Activated CD4-positive, alpha-beta memory T cell treated with anti-CD3 and anti-CD28 coated beads, Interleukin-2, amount 10 ng/mL, durations not matched to agents 7 days and 5 days (primary cell): ENCODE data around the gene CATSPER4. TPM values are rescaled to one million over a fixed set of nuclear protein-coding genes. Genes with fewer than 3 reads are reported as not detected.

Experiments
- CTCF ChIA-PET: fragments of 350-600 bp; sonication (Branson Sonifier 250); formaldehyde crosslinking; loops from one replicate; lab custom pipeline; 2021; ENCODE audit warnings: antibody characterized with exemption, inconsistent platforms; lab: Charles Lee
- POLR2A ChIA-PET: fragments of 350-600 bp; sonication (Branson Sonifier 250); formaldehyde crosslinking; loops from one replicate; lab custom pipeline; 2021; ENCODE audit warnings: antibody characterized with exemption; lab: Charles Lee
- DNase-seq: peaks from one replicate; pipeline ENCODE4 v3.0.0-alpha.2; 2020
- H3K27ac Mint-ChIP-seq: one replicate; pipeline ENCODE4 v1.8.0; 2021; ENCODE audit warnings: mild to moderate bottlenecking, mixed read lengths
- H3K27me3 Mint-ChIP-seq: one replicate; pipeline ENCODE4 v1.8.0; 2021; ENCODE audit warnings: mixed read lengths
- H3K36me3 Mint-ChIP-seq: one replicate; pipeline ENCODE4 v1.8.0; 2021; ENCODE audit warnings: low read depth, mixed read lengths
- H3K4me1 Mint-ChIP-seq: one replicate; pipeline ENCODE4 v1.8.0; 2021; ENCODE audit warnings: mixed read lengths
- H3K4me3 Mint-ChIP-seq: one replicate; pipeline ENCODE4 v1.8.0; 2021; ENCODE audit warnings: mild to moderate bottlenecking, mixed read lengths
- H3K9me3 Mint-ChIP-seq: one replicate; pipeline ENCODE4 v1.8.0; 2021; ENCODE audit warnings: mixed read lengths
- total RNA-seq, 2 experiments: library from RNA; stranded (reverse); gene quantifications; one replicate each; pipeline ENCODE4 v1.2.3, GENCODE V29; 2021

CATSPER4 gene
- total RNA-seq, 2 experiments from 2014 or later: not detected

GRCh38 chr1:26184086-26184485, 6.3 kb upstream of the CATSPER4 start:
- ChIA-PET POLR2A (no interaction called here), CTCF (interaction anchor here (0.6 to 0.7 kb wide), 2 partner anchors 8 to 88 kb away, joined by 3 to 4 read pairs; no protein-coding TSS in a partner anchor)

GRCh38 chr1:26184883-26185282, 5.5 kb upstream of the CATSPER4 start:
- Mint-ChIP-seq H3K4me3 (no peak overlapping the region), H3K27ac (no peak overlapping the region), H3K9me3 (no peaks in the 10 kb centered on the region), H3K36me3 (no peaks in the 10 kb centered on the region), H3K4me1 (no peaks in the 10 kb centered on the region), H3K27me3 (no peaks in the 10 kb centered on the region)
- ChIA-PET POLR2A (interaction anchor here (1.5 kb wide), 1 partner anchor 49 kb away, joined by 5 read pairs; the partner anchor contains the start of gene CEP85), CTCF (interaction anchor here (0.6 to 1.6 kb wide), 3 partner anchors 9 to 87 kb away, joined by 3 to 6 read pairs (median 4); partner anchors contain the start of gene ZNF593)
- DNase-seq: no peak

More at GRCh38 chr1:26184086-26184485, 6.3 kb upstream of the CATSPER4 start:
- no peaks in the 10 kb centered on the region for H3K36me3 Mint-ChIP-seq
- no peak overlapping the region for H3K27ac Mint-ChIP-seq
- no peaks in the 10 kb centered on the region for H3K27me3 Mint-ChIP-seq
- no peaks in the 10 kb centered on the region for H3K9me3 Mint-ChIP-seq
- H3K4me1 Mint-ChIP-seq: no peaks in the 10 kb centered on the region
- no peak overlapping the region for H3K4me3 Mint-ChIP-seq
- DNase-seq: no peak

GRCh38 chr1:26187882-26188281, 2.5 kb upstream of the CATSPER4 start:
- H3K9me3 Mint-ChIP-seq: no peaks in the 10 kb centered on the region
- no peak for DNase-seq
- H3K4me1 Mint-ChIP-seq: peaks cover 12% of the 10 kb centered on the region
- POLR2A ChIA-PET: interaction anchor here (1.0 to 2.5 kb wide), 2 partner anchors 15 to 46 kb away, joined by 4 to 11 read pairs; partner anchors contain the start of gene CEP85
- no peaks in the 10 kb centered on the region for H3K36me3 Mint-ChIP-seq
- no peak overlapping the region for H3K27ac Mint-ChIP-seq
- CTCF ChIA-PET: interaction anchor here (0.7 to 1.9 kb wide), 2 partner anchors 18 to 31 kb away, joined by 3 to 5 read pairs; partner anchors contain the start of gene ZNF593
- peaks cover 2% of the 10 kb centered on the region for H3K27me3 Mint-ChIP-seq
- no peak overlapping the region for H3K4me3 Mint-ChIP-seq

DNA sequence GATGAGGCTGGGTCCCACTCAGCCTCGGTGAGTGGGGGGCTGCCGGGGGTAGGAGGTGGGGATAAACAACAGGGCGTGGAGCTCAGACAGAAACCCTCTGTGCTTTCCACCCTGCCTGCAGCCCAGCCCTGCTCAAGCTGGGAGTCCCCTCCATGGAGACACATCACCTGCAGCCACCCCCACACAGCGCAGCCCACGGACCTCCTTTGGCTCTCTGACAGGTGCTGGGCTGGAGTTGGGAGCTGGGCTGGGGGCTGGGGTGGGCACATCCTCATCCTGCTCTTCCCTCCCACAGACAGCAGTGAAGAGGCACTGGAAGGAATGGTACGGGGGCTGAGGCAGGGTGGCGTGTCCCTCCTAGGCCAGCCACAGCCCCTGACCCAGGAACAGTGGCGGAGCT, 1.9 kb upstream of the CATSPER4 start:
- Mint-ChIP-seq H3K27ac (no peak overlapping the region), H3K27me3 (peaks cover 2% of the 10 kb centered on the region), H3K9me3 (no peaks in the 10 kb centered on the region), H3K36me3 (no peaks in the 10 kb centered on the region), H3K4me3 (no peak overlapping the region), H3K4me1 (peaks cover 16% of the 10 kb centered on the region)
- ChIA-PET POLR2A (interaction anchor here (1.0 to 2.5 kb wide), 2 partner anchors 14 to 46 kb away, joined by 4 to 11 read pairs; partner anchors contain the start of gene CEP85), CTCF (interaction anchor here (1.9 to 2.9 kb wide), 2 partner anchors 19 to 45 kb away, joined by 5 to 22 read pairs; partner anchors contain the start of genes CEP85 and ZNF593)
- no peak for DNase-seq

DNA sequence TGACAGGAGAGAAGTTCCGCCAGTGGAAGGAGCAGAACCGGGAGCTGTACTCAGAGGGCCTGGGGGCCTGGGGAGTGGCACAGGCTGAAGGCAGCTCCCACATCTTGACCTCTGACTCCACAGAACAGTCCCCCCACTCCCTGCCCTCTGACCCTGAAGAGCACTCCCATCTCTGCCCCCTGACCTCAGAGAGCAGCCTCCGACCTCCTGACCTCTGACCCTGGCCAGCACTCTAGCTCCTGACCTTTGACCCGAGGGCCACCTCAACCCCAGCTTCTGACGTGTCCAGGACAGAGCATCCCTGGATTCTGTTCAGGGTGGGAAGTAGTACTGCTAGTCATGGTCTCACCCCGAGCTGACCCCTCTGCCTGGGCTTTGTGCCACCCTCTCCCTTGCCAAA, 1.1 kb upstream of the CATSPER4 start:
- POLR2A ChIA-PET: interaction anchor here (1.5 to 2.5 kb wide), 2 partner anchors 45 to 173 kb away, joined by 3 to 11 read pairs; partner anchors contain the start of gene CEP85
- Mint-ChIP-seq H3K4me1 (peaks cover 21% of the 10 kb centered on the region), H3K4me3 (no peak overlapping the region), H3K27ac (no peak overlapping the region), H3K36me3 (no peaks in the 10 kb centered on the region), H3K27me3 (peaks cover 7% of the 10 kb centered on the region), H3K9me3 (no peaks in the 10 kb centered on the region)
- CTCF ChIA-PET: interaction anchor here (0.7 to 2.9 kb wide), 5 partner anchors 11 to 44 kb away, joined by 3 to 22 read pairs (median 5); partner anchors contain the start of genes CEP85 and ZNF593
- DNase-seq: no peak

DNA sequence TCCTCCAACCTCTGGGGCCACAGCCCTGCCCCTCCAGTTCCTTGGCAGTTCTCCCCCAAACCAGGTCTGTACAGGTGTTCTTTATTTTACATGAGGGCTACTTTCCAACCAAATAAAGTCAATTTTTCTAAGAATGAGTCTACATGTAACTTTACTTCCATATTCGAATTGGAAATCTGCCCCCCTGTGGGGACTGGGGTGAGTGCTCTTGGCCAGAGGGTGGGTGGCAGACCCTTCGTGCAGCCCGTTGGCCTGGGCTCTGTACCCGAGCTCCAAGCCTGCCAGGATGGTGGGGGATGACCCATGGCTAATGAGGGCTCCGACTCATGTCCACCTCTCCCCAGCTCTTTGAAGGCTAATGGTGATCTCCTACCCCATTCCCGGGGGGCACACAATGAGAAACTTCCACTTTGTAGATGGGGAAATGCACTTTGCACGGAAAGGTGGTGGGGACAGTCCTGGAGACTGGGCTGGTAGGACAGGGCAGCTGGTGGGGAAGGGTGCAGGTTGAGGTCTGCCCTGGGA, 589 bp upstream of the CATSPER4 start:
- Mint-ChIP-seq H3K27me3 (peaks cover 7% of the 10 kb centered on the region), H3K9me3 (no peaks in the 10 kb centered on the region), H3K4me1 (peaks cover 21% of the 10 kb centered on the region), H3K27ac (no peak overlapping the region), H3K36me3 (no peaks in the 10 kb centered on the region), H3K4me3 (no peak overlapping the region)
- ChIA-PET POLR2A (interaction anchor here (1.5 to 2.5 kb wide), 2 partner anchors 45 to 172 kb away, joined by 3 to 11 read pairs; partner anchors contain the start of gene CEP85), CTCF (interaction anchor here (0.7 to 2.9 kb wide), 4 partner anchors 11 to 44 kb away, joined by 3 to 22 read pairs (median 4); partner anchors contain the start of genes CEP85 and ZNF593)
- no peak for DNase-seq

DNA sequence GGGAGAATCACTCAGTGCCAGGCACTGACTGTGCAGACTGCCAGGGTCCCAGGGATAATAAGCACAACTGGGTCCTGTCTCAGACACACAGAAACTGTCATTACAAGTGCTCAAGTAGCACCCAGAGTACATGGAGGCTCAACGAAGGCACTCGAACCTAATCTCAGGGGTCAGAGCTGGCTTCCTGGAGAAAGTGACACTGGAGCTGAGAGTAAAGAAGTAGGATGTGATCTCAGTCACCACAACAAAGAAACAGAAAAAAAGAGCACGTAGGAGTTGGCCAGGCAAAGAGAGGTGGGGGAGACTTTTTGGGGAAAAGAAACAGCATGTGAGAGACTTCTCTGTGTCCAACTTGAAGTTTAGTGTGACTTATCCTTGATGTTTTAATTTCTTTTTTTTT, 1.3 kb downstream of the CATSPER4 start:
- CTCF ChIA-PET: interaction anchor here (0.7 to 1.4 kb wide), 3 partner anchors 22 to 135 kb away, joined by 3 to 5 read pairs (median 3); partner anchors contain the start of genes CEP85 and ZNF593
- peaks cover 21% of the 10 kb centered on the region for H3K4me1 Mint-ChIP-seq
- no peak overlapping the region for H3K27ac Mint-ChIP-seq
- H3K9me3 Mint-ChIP-seq: no peaks in the 10 kb centered on the region
- H3K27me3 Mint-ChIP-seq: peaks cover 14% of the 10 kb centered on the region
- peak; percentile 34 for DNase-seq
- no peaks in the 10 kb centered on the region for H3K36me3 Mint-ChIP-seq
- H3K4me3 Mint-ChIP-seq: no peak overlapping the region
- POLR2A ChIA-PET: interaction anchor here (1.3 kb wide), 1 partner anchor 17 kb away, joined by 3 read pairs; no protein-coding TSS in a partner anchor

- peaks cover 14% of the 10 kb centered on the region for H3K27me3 Mint-ChIP-seq
- CTCF ChIA-PET: interaction anchor here (0.7 to 1.4 kb wide), 3 partner anchors 26 to 222 kb away, joined by 3 to 5 read pairs (median 5); partner anchors contain the start of genes CEP85 and ZNF593
- POLR2A ChIA-PET: no interaction called here
Measured at GRCh38 chr1:26195805-26196204, 5.4 kb downstream of the CATSPER4 start.

DNA sequence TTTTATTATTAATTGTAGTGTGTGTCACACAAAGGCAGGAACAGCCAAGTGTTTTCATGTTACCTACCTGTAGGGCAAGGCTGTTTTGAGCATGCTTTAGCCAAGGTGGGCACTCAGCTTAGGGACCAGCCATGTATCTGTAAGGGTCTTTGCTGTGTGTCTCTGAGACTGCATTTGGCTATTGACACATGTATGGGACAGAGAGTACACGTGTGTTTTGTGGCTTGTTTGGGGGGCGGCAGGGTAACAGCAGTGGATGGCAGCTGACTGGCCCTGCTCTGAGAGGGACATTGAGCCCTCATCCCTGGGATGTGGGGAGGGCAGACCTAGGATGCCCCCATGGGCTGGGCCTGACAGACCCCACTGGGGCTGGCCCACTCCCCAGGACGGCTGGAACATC, 6.9 kb downstream of the CATSPER4 start:
- ChIA-PET POLR2A (no interaction called here), CTCF (interaction anchor here (0.6 to 1.1 kb wide), 2 partner anchors 26 to 37 kb away, joined by 3 to 5 read pairs; partner anchors contain the start of genes CEP85 and ZNF593OS)
- peaks cover 12% of the 10 kb centered on the region for H3K27me3 Mint-ChIP-seq
- H3K4me1 Mint-ChIP-seq: peaks cover 36% of the 10 kb centered on the region
- no peaks in the 10 kb centered on the region for H3K36me3 Mint-ChIP-seq
- no peak overlapping the region for H3K4me3 Mint-ChIP-seq
- no peak overlapping the region for H3K27ac Mint-ChIP-seq
- H3K9me3 Mint-ChIP-seq: no peaks in the 10 kb centered on the region
- DNase-seq: no peak

More at GRCh38 chr1:26195805-26196204, 5.4 kb downstream of the CATSPER4 start:
- H3K9me3 Mint-ChIP-seq: no peaks in the 10 kb centered on the region
- DNase-seq: no peak
- H3K4me3 Mint-ChIP-seq: no peak overlapping the region
- H3K4me1 Mint-ChIP-seq: peaks cover 32% of the 10 kb centered on the region
- H3K27ac Mint-ChIP-seq: no peak overlapping the region
- H3K36me3 Mint-ChIP-seq: no peaks in the 10 kb centered on the region

DNA sequence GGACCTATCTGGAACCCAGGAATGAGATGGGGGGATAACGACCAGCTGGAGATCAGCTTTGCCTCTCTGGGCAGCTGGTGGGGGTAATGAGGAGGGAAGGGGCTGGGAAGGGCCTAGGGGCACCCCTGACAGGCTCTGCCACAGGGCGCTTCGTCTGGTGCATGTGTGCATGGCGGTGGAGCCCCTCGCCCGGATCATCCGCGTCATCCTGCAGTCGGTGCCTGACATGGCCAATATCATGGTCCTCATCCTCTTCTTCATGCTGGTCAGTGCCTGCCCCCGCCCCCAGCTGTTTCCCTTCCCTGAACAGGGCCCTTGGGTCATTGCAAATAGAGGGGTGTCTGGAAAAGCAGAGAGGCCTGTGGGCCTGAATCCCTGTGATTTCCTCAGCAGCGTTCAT, 7.4 kb downstream of the CATSPER4 start:
- ChIA-PET CTCF (interaction anchor here (0.6 to 1.1 kb wide), 2 partner anchors 26 to 36 kb away, joined by 3 to 5 read pairs; partner anchors contain the start of genes CEP85 and ZNF593OS), POLR2A (no interaction called here)
- Mint-ChIP-seq H3K4me3 (no peak overlapping the region), H3K4me1 (peaks cover 41% of the 10 kb centered on the region), H3K9me3 (no peaks in the 10 kb centered on the region), H3K27ac (no peak overlapping the region), H3K27me3 (peaks cover 12% of the 10 kb centered on the region), H3K36me3 (no peaks in the 10 kb centered on the region)
- no peak for DNase-seq

DNA sequence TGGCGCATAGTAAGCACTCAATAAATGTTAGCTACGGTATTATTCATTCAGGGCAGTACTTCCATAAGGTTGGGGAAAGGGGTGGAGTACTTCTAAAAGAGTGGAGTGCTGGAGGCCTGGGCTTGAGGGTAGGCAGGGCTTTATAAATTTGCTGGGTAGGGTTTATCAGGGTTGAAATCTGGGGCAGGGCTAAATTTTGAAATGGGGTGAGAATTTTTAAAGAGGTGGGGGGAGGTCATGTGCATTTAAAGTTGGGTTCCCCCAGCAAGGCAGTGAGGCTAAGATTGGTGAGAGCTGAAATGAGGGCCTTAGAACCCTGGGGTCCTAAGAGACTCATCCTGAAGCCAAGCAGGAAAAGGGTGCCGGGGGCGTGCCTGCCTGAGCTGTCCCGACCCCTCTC, 10.0 kb downstream of the CATSPER4 start:
- POLR2A ChIA-PET: interaction anchor here (0.7 to 3.8 kb wide), 3 partner anchors 14 to 78 kb away, joined by 3 to 44 read pairs (median 5); partner anchors contain the start of gene CEP85
- no peak for DNase-seq
- H3K4me3 Mint-ChIP-seq: no peak overlapping the region
- H3K4me1 Mint-ChIP-seq: peaks cover 41% of the 10 kb centered on the region
- CTCF ChIA-PET: interaction anchor here (1.1 to 1.4 kb wide), 2 partner anchors 31 to 34 kb away, joined by 3 to 6 read pairs; partner anchors contain the start of genes CEP85 and ZNF593
- H3K27ac Mint-ChIP-seq: peak overlapping the region; percentile 62
- peaks cover 5% of the 10 kb centered on the region for H3K27me3 Mint-ChIP-seq
- H3K36me3 Mint-ChIP-seq: no peaks in the 10 kb centered on the region
- no peaks in the 10 kb centered on the region for H3K9me3 Mint-ChIP-seq

GRCh38 chr1:26203642-26204318, 13.4 kb downstream of the CATSPER4 start:
- CTCF ChIA-PET: interaction anchor here (0.9 to 6.1 kb wide), 6 partner anchors 9 to 188 kb away, joined by 3 to 42 read pairs (median 4); partner anchors contain the start of genes CEP85 and ZNF593
- H3K27ac Mint-ChIP-seq: no peak overlapping the region
- POLR2A ChIA-PET: interaction anchor here (2.0 to 3.8 kb wide), 3 partner anchors 11 to 72 kb away, joined by 5 to 44 read pairs (median 6); partner anchors contain the start of gene CEP85
- DNase-seq: no peak
- H3K27me3 Mint-ChIP-seq: no peaks in the 10 kb centered on the region
- peaks cover 41% of the 10 kb centered on the region for H3K4me1 Mint-ChIP-seq
- no peak overlapping the region for H3K4me3 Mint-ChIP-seq
- no peaks in the 10 kb centered on the region for H3K36me3 Mint-ChIP-seq
- no peaks in the 10 kb centered on the region for H3K9me3 Mint-ChIP-seq
